ENCODE results near the gene GNG2.

- TF ChIP-seq CTCF (IDR thresholded peaks at IDR 0.05) (no peak), POLR2A (IDR thresholded peaks at IDR 0.05) (no peak)
Observed at GRCh38 chr14:51912112-51912786, 51.8 kb downstream of the GNG2 start.

Data from thyroid gland (tissue), 4 donors.